Panc1 (cell line): ENCODE measurements around the gene TRPM7. TPM values are rescaled to one million over a fixed set of nuclear protein-coding genes. Genes with fewer than 3 reads are reported as not detected.

Experiments used
- ATAC-seq: fragments of 200-7000 bp; cut with Tn5 transposase; 2 replicates; pipeline ENCODE4 v1.9.1; 2020; ENCODE audit warnings: mild to moderate bottlenecking, moderate library complexity
- BruUV-seq: library from RNA; stranded (reverse); fragments of 400-500 nt; replicated peaks from 2 replicates; lab custom pipeline; 2021; lab: Mats Ljungman, UMichigan
- CTCF ChIA-PET: fragments of 300-600 bp; sonication (Branson Sonifier 250); formaldehyde crosslinking; loops from one replicate; lab custom pipeline; 2022; ENCODE audit warnings: antibody characterized with exemption; lab: Charles Lee
- POLR2A ChIA-PET: fragments of 300-600 bp; sonication (Branson Sonifier 250); formaldehyde crosslinking; loops from one replicate; lab custom pipeline; 2022; ENCODE audit warnings: antibody characterized with exemption; lab: Charles Lee
- DNase-seq: peaks from one replicate; pipeline ENCODE4 v3.0.0-alpha.2; 2010; ENCODE audit warnings: low read depth, low spot score
- H3K27ac ChIP-seq: 2 replicates; pipeline ENCODE4 v1.5.1; 2011; ENCODE audit warnings: mild to moderate bottlenecking, low read length, inconsistent platforms
- H3K27me3 ChIP-seq: fragments of 200-500 bp; sonication (Bioruptor generic); 2 replicates; pipeline ENCODE4 v1.6.0; 2014; ENCODE audit warnings: low read length, inconsistent platforms; ENCODE audit not compliant: control insufficient read depth, insufficient read depth
- H3K36me3 ChIP-seq: fragments of 200-500 bp; sonication (Bioruptor generic); 2 replicates; pipeline ENCODE4 v1.5.1; 2014; ENCODE audit warnings: inconsistent platforms, mild to moderate bottlenecking, low read length, moderate library complexity; ENCODE audit not compliant: control insufficient read depth, insufficient read depth
- H3K4me1 ChIP-seq: 2 replicates; pipeline ENCODE4 v1.5.1; 2011; ENCODE audit warnings: inconsistent platforms, mild to moderate bottlenecking, low read length, moderate library complexity; ENCODE audit not compliant: control insufficient read depth, insufficient read depth
- H3K4me3 ChIP-seq, 2 experiments: 2 replicates each; pipeline ENCODE4 v1.5.1; 2011 to 2012; ENCODE audit warnings: low read depth in 2 of 2, low read length in 2 of 2, mild to moderate bottlenecking in 2 of 2, inconsistent platforms in 1 of 2, moderate library complexity in 1 of 2
- H3K9me3 ChIP-seq: fragments of 200-500 bp; sonication (Bioruptor generic); 2 replicates; pipeline ENCODE4 v1.5.1; 2014; ENCODE audit warnings: low read depth, mild to moderate bottlenecking, inconsistent platforms, low read length, moderate library complexity; ENCODE audit not compliant: control insufficient read depth, insufficient read depth
- CTCF ChIP-seq: fragments of 450-650 bp; IDR thresholded peaks from 2 replicates; pipeline ENCODE4 v1.5.1; 2017; ENCODE audit warnings: mild to moderate bottlenecking
- POLR2AphosphoS5 ChIP-seq: IDR thresholded peaks from 2 replicates; pipeline ENCODE4 v1.6.1; 2012; ENCODE audit warnings: mild to moderate bottlenecking, low read depth, low read length, moderate library complexity
- REST ChIP-seq, 2 experiments: IDR thresholded peaks; 2 replicates each; pipeline ENCODE4 v1.6.1; 2011 to 2012; ENCODE audit warnings: low read depth in 2 of 2, control low read depth in 1 of 2, low read length in 1 of 2, mild to moderate bottlenecking in 1 of 2, moderate library complexity in 1 of 2; ENCODE audit not compliant: insufficient read depth in 1 of 2
- SIN3A ChIP-seq: IDR thresholded peaks from 2 replicates; pipeline ENCODE4 v1.6.1; 2012; ENCODE audit warnings: low read depth, mild to moderate bottlenecking, low read length, moderate library complexity, borderline replicate concordance; ENCODE audit not compliant: insufficient read depth
- TCF7L2 ChIP-seq: IDR thresholded peaks from 2 replicates; pipeline ENCODE4 v1.6.1; 2011; ENCODE audit warnings: mild to moderate bottlenecking, low read depth, low read length, inconsistent platforms
- in situ Hi-C: cut with HindIII; loops from 2 replicates; pipeline ENCODE4 v1.10.0; 2016; ENCODE audit warnings: low sequenced_read_pairs, low pct_unique_long_range_greater_than_20kb
- intact Hi-C: fragments of 100-400 bp; cut with micrococcal nuclease; formaldehyde crosslinking; loops from one replicate; pipeline ENCODE4 v1.10.0; 2022; ENCODE audit not compliant: unreplicated experiment
- total RNA-seq: library from RNA; stranded (reverse); gene quantifications from one replicate; pipeline ENCODE4 v1.2.1, GENCODE V29; 2021; ENCODE audit not compliant: unreplicated experiment

TRPM7 gene
- total RNA-seq, 1 experiment from 2014 or later: 44.9 TPM

- in situ Hi-C loops: no loop called here
- BruUV-seq: no TSS peak
- no peaks in the 10 kb centered on the region for H3K9me3 ChIP-seq
- ChIA-PET CTCF (no interaction called here), POLR2A (no interaction called here)
- no peaks in the 10 kb centered on the region for H3K36me3 ChIP-seq
- no peak for TF ChIP-seq SIN3A
- TF ChIP-seq POLR2AphosphoS5: no peak
- no peak for TF ChIP-seq REST (IDR thresholded peaks at IDR 0.05; ENCODE audit: insufficient read depth in 1 of 2, low read depth in 2 of 2, low read length in 1 of 2)
- TF ChIP-seq TCF7L2: no peak
- TF ChIP-seq CTCF: no peak
- no peak overlapping the region for H3K4me3 ChIP-seq
- no peak overlapping the region for H3K27ac ChIP-seq
- H3K27me3 ChIP-seq: no peaks in the 10 kb centered on the region
- intact Hi-C loops: no loop called here
- no peak for DNase-seq
- no peak for ATAC-seq
- no peaks in the 10 kb centered on the region for H3K4me1 ChIP-seq
Observed at GRCh38 chr15:50707878-50708427, 21.4 kb upstream of the TRPM7 start.

- Histone ChIP-seq H3K36me3 (no peaks in the 10 kb centered on the region), H3K4me1 (no peaks in the 10 kb centered on the region), H3K4me3 (no peak overlapping the region), H3K9me3 (no peaks in the 10 kb centered on the region), H3K27ac (no peak overlapping the region), H3K27me3 (no peaks in the 10 kb centered on the region)
- BruUV-seq: no TSS peak
- in situ Hi-C loops (no loop called here), intact Hi-C loops (no loop called here)
- POLR2A ChIA-PET: no interaction called here
- DNase-seq (no peak), ATAC-seq (no peak)
- CTCF ChIA-PET: interaction anchor here (0.5 kb wide), 1 partner anchor 36 kb away, joined by 5 read pairs; no protein-coding TSS in a partner anchor
- no peak for TF ChIP-seq REST (IDR thresholded peaks at IDR 0.05; ENCODE audit: insufficient read depth in 1 of 2, low read depth in 2 of 2, low read length in 1 of 2)
- TF ChIP-seq SIN3A: no peak
- TF ChIP-seq POLR2AphosphoS5: no peak
- no peak for TF ChIP-seq TCF7L2
- no peak for TF ChIP-seq CTCF
Observed at GRCh38 chr15:50702762-50703334, 16.3 kb upstream of the TRPM7 start.
